Mesothelial cell of epicardium (in vitro differentiated cells): ENCODE data around the gene STAG1. TPM values are rescaled to one million over a fixed set of nuclear protein-coding genes. Genes with fewer than 3 reads are reported as not detected.
"Not testable (repeated sequence)": the region's sequence is repeated elsewhere in the genome, so short reads cannot be mapped to it uniquely, and the experiment has no call there.

Experiments used
- DNase-seq, 2 experiments: peaks; one replicate each; pipeline ENCODE4 v3.0.0; 2021; ENCODE audit warnings: low spot score in 2 of 2; ENCODE audit not compliant: unreplicated experiment in 2 of 2
- H3K27ac Mint-ChIP-seq: 2 replicates; pipeline ENCODE4 v1.8.0; 2021; ENCODE audit warnings: mixed read lengths
- H3K27me3 Mint-ChIP-seq: 2 replicates; pipeline ENCODE4 v1.8.0; 2021; ENCODE audit warnings: low read depth, mixed read lengths
- H3K36me3 Mint-ChIP-seq: 2 replicates; pipeline ENCODE4 v1.8.0; 2021; ENCODE audit warnings: mixed read lengths
- H3K4me1 Mint-ChIP-seq: 2 replicates; pipeline ENCODE4 v1.8.0; 2021; ENCODE audit warnings: mixed read lengths
- H3K4me3 Mint-ChIP-seq: 2 replicates; pipeline ENCODE4 v1.8.0; 2021; ENCODE audit warnings: mild to moderate bottlenecking, moderate library complexity, mixed read lengths
- H3K9me3 Mint-ChIP-seq: 2 replicates; pipeline ENCODE4 v1.8.0; 2021; ENCODE audit warnings: mixed read lengths
- total RNA-seq: library from RNA; stranded (reverse); gene quantifications from 3 replicates; pipeline ENCODE4 v1.2.1, GENCODE V29; 2021
- TF ChIP-seq, protein P1 (sequence below): fragments of 200-600 bp; sonication (generic); IDR thresholded peaks from one replicate; pipeline ENCODE4 v1.5.0; 2021; ENCODE audit warnings: antibody characterized with exemption; ENCODE audit not compliant: unreplicated experiment

Gene STAG1
- total RNA-seq, 1 donor from 2014 or later, result 51.8 TPM

DNA sequence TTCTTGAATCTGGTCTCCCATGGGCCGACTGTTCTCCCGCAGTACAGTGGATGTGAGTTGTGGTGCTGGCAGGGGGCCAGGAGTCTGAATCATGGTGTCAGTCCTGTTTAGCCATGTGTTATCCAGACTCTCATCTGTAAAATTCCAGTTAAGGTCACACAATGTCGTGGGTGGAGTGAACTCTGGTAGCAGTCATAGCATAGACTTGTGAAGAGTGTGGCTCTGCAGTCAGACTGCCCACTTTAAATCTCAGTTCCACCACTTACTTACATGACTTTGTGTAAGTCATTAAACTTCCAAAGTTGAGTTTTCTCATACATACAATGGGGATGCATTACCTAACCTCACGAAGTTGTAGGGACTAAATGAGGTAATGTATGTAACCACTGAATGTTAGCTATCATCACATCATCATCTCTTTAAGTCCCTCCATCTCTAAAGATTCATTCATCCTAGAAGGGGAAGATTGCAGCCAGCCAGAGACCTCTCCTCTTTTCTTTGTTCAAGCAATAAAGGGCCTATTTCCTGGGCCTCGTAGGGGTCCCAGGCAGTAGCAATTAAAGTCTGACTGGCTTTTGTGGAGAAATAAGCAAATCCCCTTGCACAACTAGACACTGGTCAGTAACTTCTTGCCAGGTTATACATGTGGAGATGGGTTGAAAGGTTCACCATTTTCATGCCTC lies 408.2 kb downstream of the STAG1 start:
- peaks cover 34% of the 10 kb centered on the region for H3K36me3 Mint-ChIP-seq
- peaks cover 3% of the 10 kb centered on the region for H3K9me3 Mint-ChIP-seq
- peak overlapping the region; percentile 90 for H3K27ac Mint-ChIP-seq
- H3K4me3 Mint-ChIP-seq, result no peak overlapping the region
- H3K4me1 Mint-ChIP-seq, result peaks cover 12% of the 10 kb centered on the region
- no peaks in the 10 kb centered on the region for H3K27me3 Mint-ChIP-seq
- DNase-seq, result peak; percentile 41 to 63
- TF ChIP-seq, protein P1, sequence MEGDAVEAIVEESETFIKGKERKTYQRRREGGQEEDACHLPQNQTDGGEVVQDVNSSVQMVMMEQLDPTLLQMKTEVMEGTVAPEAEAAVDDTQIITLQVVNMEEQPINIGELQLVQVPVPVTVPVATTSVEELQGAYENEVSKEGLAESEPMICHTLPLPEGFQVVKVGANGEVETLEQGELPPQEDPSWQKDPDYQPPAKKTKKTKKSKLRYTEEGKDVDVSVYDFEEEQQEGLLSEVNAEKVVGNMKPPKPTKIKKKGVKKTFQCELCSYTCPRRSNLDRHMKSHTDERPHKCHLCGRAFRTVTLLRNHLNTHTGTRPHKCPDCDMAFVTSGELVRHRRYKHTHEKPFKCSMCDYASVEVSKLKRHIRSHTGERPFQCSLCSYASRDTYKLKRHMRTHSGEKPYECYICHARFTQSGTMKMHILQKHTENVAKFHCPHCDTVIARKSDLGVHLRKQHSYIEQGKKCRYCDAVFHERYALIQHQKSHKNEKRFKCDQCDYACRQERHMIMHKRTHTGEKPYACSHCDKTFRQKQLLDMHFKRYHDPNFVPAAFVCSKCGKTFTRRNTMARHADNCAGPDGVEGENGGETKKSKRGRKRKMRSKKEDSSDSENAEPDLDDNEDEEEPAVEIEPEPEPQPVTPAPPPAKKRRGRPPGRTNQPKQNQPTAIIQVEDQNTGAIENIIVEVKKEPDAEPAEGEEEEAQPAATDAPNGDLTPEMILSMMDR, result no peak

DNA sequence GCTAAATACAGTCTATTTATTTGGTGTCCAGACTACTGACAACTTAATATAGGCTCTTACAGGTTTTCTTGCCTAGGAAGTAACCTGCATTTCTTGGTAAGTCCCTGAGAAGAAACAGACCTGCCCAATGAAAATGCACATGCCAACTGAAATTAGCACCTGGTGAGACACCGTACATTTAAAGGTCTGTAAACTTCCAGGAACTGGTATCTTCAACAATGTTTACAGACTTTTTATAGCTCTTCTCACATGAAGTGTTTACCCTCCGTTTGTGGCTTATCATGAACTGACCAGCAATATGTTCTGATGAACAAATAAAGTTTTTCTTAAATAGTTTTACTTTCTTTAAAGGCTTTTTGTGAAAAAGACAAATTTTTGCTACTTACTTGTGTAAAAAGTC lies 408.7 kb downstream of the STAG1 start:
- peaks cover 34% of the 10 kb centered on the region for H3K36me3 Mint-ChIP-seq

DNA sequence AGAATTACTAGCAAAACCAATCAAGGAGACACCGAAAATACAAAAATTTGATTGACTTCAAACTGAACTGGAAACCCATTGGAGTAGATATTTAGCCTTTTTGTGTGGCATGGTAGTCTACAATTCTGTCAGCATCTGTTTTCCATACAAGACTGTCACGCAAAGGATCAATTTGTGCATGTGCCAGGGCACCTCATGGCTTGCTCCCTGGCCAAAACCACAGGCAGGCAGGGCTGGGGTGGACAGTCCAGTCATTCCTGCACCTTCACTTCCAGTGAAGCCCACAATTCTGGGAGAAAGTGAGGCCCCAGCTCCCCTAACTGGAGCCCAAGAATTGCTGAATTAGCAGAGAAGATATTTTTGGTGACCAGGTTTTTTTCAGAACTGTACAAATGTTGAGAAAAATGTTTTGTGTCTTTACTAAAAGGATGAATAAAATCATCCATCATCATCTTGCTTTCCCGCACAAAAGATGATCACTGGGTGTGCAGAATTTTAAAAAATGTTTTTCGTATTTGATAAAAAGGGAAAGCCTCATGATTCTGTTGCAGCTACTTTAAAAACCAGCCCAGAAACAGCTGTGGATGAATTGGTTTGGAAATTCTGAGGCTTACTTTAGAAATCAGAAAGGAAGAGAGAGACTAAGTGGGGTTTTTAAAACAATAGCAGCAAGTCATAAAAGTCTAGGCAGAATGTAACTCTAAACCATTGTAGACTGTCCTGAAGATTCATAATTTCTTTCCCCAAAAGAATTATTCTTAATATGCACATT lies 415.7 kb downstream of the STAG1 start:
- no peaks in the 10 kb centered on the region for H3K27me3 Mint-ChIP-seq
- TF ChIP-seq, protein P1, result no peak
- H3K4me3 Mint-ChIP-seq, result no peak overlapping the region
- peaks cover 3% of the 10 kb centered on the region for H3K9me3 Mint-ChIP-seq
- H3K4me1 Mint-ChIP-seq, result no peaks in the 10 kb centered on the region
- peaks cover 49% of the 10 kb centered on the region for H3K36me3 Mint-ChIP-seq
- peak overlapping the region; percentile 39 for H3K27ac Mint-ChIP-seq
- DNase-seq, result no peak

More for the DNA sequence above, 408.7 kb downstream of the STAG1 start:
- TF ChIP-seq, protein P1, result no peak
- peaks cover 12% of the 10 kb centered on the region for H3K4me1 Mint-ChIP-seq
- H3K4me3 Mint-ChIP-seq, result no peak overlapping the region
- no peak for DNase-seq
- H3K27me3 Mint-ChIP-seq, result no peaks in the 10 kb centered on the region
- H3K9me3 Mint-ChIP-seq, result peaks cover 3% of the 10 kb centered on the region
- peak overlapping the region; percentile 90 for H3K27ac Mint-ChIP-seq

DNA sequence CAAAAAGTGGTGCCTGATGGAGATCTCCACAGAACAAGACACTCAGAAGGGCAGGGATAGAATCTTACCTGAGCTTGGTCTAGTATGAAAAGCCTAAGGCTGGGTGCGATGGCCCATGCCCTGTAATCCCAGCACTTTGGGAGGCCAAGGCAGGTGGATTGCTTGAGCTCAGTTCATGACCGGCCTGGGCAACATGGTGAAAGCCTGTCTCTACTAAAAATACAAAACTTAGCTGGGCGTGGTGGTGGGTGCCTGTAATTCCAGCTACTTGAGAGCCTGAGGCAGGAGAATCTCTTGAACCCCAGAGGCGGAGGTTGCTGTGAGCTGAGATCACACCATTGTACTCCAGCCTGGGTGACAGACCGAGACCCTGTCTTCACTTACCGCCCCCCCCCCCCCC lies 417.5 kb downstream of the STAG1 start:
- peaks cover 43% of the 10 kb centered on the region for H3K36me3 Mint-ChIP-seq
- H3K4me3 Mint-ChIP-seq, H3K27me3 Mint-ChIP-seq, H3K4me1 Mint-ChIP-seq, H3K27ac Mint-ChIP-seq, H3K9me3 Mint-ChIP-seq, DNase-seq: not testable (repeated sequence)

DNA sequence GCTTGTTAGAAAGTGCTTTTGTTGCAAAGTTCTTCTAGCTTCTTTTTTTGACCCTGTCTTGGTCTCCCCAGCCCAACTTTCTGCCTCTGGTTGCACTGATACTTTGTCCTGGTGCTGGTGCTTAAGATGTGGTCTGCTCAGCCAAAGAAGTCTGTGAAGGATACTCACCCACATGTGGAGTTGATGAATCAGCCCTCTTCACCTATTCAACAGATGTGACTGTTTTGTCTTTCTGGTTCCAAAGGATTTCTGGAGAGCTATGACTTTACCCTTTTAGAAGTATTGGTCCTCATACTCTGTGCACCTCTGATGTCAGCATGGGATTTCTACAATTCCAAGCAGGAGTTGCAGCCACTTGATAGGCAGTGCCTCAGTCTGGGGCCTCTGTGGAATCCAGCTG lies 418.0 kb downstream of the STAG1 start:
- H3K36me3 Mint-ChIP-seq, result peaks cover 40% of the 10 kb centered on the region
- H3K9me3 Mint-ChIP-seq, result no peaks in the 10 kb centered on the region
- H3K27ac Mint-ChIP-seq, result no peak overlapping the region
- H3K27me3 Mint-ChIP-seq, result no peaks in the 10 kb centered on the region
- H3K4me1 Mint-ChIP-seq, result no peaks in the 10 kb centered on the region
- no peak for DNase-seq
- H3K4me3 Mint-ChIP-seq, result no peak overlapping the region
- TF ChIP-seq, protein P1, result no peak

DNA sequence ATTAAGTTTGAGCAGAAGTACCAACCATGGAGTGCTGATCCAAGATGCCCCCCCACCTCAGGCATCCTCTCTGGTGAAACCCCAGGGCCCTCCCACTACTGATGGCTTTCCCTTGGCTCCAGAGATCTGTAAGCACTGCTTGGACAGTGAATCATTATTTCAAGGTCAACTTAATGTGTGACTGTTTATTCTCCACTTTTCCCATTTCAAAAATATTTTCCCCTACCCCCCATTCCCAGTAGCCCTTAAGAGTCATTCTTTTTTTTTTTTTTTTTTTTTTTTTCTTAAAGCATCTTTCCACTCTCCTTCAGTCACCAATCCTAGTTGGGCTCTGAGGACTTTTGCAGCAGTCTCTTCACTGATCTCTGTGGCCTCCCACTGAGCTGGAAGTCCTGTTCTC lies 419.4 kb downstream of the STAG1 start:
- no peak overlapping the region for H3K4me3 Mint-ChIP-seq
- no peaks in the 10 kb centered on the region for H3K4me1 Mint-ChIP-seq
- DNase-seq, result no peak
- H3K27ac Mint-ChIP-seq, result no peak overlapping the region
- no peaks in the 10 kb centered on the region for H3K9me3 Mint-ChIP-seq
- H3K27me3 Mint-ChIP-seq, result no peaks in the 10 kb centered on the region
- peaks cover 40% of the 10 kb centered on the region for H3K36me3 Mint-ChIP-seq
- TF ChIP-seq, protein P1, result no peak
